Neural cell (in vitro differentiated cells): ENCODE measurements around the gene CBFA2T3.

Source experiments
- EZH2 ChIP-seq: fragments of 200-600, 300-800 bp; shearing (Covaris generic), sonication (generic); IDR thresholded peaks from 2 replicates; pipeline ENCODE4 v1.6.1; 2014; ENCODE audit warnings: antibody characterized with exemption, low read length, borderline replicate concordance, mild to moderate bottlenecking; ENCODE audit not compliant: insufficient read depth, poor library complexity, severe bottlenecking
- TAF1 ChIP-seq: IDR thresholded peaks from 2 replicates; pipeline ENCODE4 v1.6.1; 2012; ENCODE audit warnings: low read depth
- TF ChIP-seq, protein P1 (sequence below): fragments of 450-650 bp; IDR thresholded peaks from 2 replicates; pipeline ENCODE4 v1.5.1; 2014; ENCODE audit warnings: antibody characterized with exemption, mild to moderate bottlenecking, moderate library complexity; ENCODE audit not compliant: poor library complexity, severe bottlenecking

DNA sequence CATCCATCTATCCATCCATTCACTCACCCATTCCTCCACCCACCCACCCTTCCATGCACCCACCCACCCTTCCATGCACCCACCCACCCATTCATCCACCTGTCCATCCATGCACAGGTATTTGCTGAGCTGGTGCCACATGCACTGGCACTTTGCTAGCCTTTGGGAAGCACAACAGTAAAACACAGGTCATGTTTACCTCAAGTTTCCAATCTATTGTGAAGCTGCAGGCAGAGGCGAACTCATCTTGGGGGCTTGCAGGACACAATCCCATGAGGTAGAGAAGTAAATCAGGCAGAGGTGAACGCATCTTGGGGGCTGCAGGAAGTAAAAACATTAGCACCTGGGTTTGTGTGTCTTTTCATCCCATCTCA, 35.6 kb upstream of the CBFA2T3 start:
- TF ChIP-seq TAF1, result no peak
- no peak for TF ChIP-seq EZH2
- TF ChIP-seq, protein P1, sequence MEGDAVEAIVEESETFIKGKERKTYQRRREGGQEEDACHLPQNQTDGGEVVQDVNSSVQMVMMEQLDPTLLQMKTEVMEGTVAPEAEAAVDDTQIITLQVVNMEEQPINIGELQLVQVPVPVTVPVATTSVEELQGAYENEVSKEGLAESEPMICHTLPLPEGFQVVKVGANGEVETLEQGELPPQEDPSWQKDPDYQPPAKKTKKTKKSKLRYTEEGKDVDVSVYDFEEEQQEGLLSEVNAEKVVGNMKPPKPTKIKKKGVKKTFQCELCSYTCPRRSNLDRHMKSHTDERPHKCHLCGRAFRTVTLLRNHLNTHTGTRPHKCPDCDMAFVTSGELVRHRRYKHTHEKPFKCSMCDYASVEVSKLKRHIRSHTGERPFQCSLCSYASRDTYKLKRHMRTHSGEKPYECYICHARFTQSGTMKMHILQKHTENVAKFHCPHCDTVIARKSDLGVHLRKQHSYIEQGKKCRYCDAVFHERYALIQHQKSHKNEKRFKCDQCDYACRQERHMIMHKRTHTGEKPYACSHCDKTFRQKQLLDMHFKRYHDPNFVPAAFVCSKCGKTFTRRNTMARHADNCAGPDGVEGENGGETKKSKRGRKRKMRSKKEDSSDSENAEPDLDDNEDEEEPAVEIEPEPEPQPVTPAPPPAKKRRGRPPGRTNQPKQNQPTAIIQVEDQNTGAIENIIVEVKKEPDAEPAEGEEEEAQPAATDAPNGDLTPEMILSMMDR, result no peak
